Kidney tubule cell (primary cell): ENCODE measurements around the gene KCNK10.

ENCODE experiments used
- DNase-seq: peaks from one replicate; pipeline ENCODE4 v3.0.0-alpha.2; 2018; ENCODE audit warnings: low spot score

KCNK10 gene

DNA sequence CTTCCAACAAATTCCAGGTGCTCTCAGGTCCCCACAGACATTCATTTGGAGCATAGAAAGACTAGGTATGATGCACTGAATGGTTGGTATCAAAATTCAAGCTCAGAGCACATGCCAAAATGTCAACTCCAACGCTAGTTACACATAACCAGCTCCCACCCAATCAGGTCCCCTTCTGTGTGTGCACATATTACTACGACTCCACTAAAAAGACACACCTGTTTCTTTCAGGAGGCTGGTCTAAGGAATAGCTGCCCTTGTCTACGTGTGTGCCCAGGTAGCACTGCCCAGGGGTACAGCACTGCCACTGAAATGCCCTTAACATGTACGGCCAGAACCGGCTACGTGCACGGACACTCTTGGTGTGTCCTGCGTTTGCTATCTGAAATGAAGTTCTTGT is 138.1 kb downstream of the KCNK10 start:
- no peak for DNase-seq

DNA sequence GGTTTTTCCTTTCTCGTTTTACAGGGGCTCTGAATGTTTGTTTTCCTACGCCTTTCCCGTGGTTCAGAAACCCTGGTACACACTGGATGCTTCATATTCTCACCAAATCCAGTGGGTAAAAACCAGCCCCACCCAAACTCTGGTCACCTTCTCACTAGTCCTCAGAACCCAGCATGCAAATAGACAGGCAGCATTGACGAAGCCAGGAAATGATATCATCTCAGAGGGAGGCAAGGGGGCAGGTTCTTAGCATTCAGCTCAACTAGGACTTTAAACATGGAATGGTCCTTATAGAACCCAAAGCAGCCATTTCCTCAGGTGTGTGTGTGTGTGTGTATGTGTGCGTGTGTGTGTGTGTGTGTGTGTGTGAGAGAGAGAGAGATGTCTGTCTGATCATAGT is 142.0 kb downstream of the KCNK10 start:
- DNase-seq: peak; percentile 42

DNA sequence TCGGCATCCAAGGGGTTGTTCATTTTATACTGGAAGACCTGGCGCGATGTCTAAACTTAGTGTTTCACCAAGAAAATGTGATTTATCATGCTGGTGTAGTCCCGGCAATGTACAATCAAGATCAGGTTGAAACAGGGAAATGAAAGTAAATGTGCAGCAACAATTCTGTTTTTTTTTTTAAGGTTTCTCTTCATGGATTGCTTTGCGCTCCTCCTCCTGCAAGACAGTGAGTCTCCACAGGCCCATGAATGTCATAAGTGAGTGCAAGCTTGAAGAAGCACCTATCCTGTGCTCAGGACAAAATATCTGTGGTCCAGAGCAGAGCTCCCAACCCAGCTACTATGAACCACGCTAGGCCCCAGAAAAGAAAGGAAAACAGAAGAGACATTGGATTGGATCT is 143.4 kb downstream of the KCNK10 start:
- no peak for DNase-seq

DNA sequence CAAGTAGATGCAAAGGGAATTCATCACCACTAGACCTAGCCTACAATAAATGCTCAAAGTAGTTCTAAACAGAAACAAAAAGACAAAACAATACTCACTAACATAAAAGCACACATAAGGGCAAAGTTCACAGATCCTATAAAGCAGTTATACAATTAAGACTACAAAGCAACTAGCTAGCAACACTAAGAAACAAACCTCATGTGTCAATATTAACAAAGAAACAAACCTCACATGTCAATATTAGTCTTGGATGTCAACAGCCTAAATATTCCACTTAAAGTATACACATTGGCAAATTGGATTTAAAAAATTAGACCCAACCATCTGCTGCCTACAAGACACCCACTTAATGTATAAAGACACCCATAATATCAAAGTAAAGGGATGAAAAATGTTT is 152.7 kb downstream of the KCNK10 start:
- DNase-seq: no peak

DNA sequence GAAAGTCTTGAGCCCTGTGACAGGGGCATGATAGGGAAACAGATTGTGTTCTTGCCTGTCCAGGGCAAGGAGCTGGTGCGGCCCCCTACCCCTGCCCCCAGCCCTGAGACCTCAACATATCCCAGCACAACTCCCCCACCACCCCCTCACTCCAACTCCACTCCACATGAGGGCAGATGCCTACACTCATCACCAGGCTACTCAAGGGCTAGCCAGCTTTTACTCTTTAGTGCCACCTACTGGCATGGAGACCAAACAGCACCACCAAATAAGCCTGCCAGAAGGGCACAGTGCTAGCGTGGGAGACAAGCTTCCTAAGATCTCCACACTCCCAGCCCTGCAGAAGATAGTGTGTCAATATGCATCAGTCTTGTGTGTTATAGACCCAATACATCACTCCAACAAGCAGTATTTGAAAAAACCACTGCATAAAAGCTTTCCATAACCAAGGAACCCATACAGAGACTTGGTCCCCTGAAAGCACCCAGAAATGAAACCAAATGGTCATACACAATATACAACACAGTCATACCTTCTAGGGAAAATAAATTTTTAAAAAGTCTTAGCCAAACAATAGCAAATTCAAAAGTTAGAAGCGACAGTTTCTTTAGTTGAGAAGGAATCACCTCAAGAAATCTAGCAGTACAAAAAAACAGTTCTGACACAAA is 154.4 kb downstream of the KCNK10 start:
- DNase-seq: peak; percentile 56

DNA sequence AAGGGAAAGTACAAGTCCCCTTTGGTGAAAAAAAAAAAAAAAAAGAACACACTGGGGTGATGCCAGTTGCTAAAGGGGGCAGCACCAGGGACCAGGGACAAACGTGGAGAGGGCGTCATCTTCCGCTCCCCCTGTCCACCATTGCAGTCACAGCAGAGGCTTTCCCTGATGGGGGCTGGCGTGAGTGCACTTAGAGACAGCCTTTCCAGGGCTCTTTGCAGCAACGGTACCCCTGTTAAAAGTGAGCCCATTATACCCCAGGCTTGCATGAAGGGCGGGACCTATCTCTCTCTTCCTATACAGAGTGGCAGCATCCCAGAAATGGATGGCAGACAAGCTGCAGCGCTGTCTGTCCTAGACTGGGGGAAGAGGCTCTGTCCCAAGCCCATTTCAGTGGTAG is 155.0 kb downstream of the KCNK10 start:
- DNase-seq: no peak

DNA sequence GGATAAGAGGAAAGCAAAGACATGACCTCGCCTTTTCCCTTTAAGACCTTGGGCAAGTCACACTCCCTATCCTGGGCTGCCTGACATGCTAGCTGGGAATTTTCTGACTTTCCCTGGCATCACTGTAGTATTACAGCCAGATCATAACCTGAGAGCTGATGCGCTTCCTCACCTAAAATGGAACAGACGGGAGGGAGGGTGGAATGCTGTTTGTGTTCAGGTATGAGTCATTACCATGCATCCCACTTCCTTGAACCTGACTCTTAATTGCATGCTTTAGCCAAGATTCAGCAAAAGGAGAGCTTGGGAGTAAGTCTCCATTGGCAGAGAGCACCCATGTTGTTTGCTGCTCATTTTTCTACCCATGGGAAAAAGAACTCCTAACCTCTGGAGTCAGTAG is 156.5 kb downstream of the KCNK10 start:
- DNase-seq: peak; percentile 97

DNA sequence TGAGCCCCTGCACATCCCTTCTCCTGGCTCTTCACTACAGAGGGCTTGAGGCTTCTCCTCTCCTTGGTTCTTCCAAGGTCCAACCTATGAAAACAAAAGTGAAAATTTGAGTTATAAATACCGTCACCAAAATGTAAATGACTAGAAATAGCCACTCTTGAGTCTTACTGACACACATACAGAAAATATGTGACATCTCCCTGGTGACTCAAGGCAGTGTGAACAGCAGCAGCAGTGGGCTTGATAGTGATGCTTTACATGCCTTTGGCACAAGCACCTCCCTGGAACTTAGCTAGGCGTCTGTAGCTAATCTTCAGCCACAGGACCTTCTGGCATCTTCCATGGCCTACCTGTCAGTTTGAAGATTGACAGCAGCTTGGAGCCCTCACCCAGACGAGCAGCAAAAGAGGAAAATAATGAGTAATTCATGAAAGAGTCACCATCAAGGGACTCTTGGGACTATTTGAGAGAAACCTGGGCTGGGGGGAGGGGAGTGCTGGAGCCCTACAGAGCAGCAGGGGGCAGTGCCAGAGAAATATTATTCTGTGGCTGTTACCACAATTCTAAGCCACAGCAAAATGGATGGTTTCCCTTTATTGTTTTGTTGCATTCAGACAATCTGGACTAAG is 158.0 kb downstream of the KCNK10 start:
- peak; percentile 44 for DNase-seq

DNA sequence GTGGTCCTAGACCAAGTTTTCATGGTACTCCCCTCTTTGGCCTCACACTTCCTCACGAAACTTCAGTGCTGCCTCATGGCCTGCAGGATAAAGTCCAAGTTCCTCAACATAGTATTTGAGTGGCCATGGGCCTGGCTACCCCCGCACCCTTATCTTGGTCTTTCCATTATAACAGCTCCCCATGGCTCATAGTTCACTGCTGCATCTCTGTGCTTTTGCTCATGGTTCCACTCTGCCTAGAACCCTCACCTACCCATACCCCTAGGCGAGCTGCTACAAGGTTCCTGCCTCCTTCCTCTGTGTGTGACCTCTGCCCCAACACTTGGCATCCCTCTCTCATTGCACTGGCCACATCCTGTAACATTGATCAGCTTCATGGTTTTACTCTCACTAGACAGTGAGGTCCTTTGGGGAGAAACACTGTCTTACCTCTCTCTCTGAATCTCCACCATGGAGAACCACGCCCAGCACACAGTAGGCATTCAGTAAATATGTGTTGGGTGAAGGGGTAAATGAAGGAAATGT is 159.3 kb downstream of the KCNK10 start:
- DNase-seq: no peak

DNA sequence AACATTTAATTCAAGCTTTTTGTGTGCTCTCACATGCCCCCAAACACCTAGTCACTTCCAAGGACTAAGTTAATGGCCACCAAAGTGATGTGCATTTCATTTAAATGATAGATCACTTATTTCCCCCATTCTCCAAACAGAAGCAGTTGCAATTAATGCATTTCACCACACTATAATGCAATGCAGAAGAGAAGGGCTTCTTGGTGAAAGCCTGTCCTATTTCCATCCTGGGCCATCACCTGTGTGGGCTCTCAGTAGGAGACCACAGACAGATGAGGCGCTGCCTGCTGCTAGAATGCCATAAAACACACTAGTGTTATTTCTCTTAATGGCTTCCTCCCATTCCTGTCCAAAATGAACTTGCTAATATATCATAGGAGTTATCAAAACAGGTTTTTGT is 166.9 kb downstream of the KCNK10 start:
- no peak for DNase-seq

DNA sequence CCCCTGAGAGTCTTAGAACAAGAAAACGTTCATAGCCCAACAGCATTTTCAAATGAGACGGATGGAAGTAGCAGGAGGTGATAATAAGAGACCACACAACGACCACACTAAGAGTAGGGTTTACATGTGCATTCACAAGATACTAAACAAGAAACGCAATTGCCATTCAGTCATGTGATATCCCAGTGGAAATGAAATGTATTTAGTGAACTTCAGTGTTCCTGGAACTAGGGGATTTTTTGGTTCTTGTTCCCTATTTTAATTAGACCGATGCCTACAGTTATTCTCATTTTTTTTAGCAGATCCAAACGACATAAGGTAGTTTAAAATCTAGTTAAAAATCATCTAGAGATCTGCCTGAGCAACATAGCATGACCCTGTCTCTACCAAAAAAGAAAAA is 168.1 kb downstream of the KCNK10 start:
- no peak for DNase-seq

DNA sequence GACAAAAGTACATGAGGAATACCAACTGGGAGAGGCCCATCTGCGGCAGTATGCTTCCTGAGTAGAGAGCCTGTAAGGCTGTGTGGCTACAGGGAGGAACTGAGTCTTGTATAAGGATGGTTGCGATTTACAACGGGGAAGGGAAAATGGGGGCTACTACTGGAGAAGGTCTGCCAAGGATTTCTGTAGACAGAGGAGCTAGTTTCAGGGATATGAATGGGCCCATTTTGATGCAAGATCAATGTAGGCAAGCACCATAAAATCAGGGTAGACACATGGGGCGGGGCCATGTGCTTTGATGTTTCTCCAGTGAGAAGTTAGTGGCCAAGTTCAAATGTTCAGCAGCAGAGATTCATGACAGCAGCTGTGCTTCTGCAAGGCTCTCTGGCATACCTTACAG is 168.7 kb downstream of the KCNK10 start:
- DNase-seq: no peak

DNA sequence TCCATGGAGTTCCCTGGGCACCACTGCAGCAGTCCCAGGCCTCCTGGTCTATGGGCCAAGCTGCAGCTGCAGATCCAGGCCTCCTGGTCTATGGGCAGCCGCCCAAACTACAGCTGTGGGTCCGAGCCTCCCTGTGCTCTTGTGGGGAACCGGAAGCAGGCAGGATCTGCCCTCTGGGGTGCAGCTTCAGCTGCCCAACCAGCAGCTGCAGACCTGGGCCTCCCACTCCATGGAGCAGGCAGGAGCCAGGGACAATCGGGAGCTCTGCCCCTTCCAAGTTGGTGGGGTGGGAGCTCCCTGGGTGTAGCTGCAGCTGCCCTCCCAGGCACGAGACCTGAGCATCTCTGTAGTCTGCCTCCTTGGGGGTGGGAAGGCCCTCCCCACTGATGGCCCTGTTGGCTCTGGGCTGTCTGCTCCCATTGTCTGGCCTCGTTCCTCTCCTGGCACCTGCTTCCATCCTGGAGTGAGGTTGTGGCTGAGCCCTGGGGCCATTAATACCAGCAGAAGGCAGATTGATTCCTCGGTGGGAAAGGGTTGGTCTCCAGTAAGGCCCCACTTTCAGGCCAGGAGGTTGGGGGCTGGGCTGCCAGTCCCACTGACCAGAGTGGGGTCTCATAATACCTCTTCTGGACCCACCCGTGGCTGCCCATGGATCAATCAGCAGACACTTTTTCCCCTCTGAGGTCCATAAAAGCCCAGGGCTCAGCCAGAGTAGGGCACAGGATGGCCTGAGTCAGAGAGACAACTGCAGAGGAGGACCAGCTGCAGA is 176.0 kb downstream of the KCNK10 start:
- DNase-seq: no peak

DNA sequence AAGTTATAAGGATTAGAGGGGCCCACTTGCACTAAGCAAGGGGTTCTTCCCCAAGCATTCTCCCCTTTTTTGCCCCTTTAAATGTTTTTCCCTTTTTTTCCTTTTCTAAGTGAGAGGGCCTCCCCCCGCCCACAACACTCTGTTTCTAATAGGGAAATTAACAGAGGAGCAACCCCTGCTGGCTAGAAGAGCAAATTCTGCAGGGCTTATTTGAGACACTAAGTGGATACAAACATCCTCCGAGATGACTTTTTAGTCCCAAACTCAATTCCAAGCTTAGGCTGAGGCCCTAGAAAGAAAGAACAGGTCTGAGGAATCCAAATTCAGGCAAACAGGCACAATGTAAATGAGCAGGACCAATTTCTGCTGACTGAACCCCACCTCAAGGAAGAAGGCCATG is 179.3 kb downstream of the KCNK10 start:
- DNase-seq: no peak

DNA sequence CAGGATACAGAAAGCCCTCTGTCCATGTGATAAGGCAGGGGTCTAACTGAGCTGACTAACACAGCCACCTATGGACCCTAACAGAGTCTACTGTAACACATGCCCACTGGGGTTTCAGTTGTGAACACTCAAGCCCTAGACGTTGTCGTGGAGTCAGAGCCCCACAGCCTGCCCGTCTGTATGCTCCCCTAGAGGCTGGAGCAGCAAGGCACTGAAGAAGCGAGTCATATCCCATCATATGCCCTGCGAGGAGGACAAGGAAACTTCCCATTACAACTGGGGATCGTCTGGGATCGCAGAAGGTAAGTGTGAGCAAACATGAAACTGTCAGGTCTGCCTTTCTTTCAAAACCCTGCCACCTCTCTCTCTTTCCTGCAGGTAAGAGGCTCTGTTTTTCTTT is 180.1 kb downstream of the KCNK10 start:
- DNase-seq: no peak

DNA sequence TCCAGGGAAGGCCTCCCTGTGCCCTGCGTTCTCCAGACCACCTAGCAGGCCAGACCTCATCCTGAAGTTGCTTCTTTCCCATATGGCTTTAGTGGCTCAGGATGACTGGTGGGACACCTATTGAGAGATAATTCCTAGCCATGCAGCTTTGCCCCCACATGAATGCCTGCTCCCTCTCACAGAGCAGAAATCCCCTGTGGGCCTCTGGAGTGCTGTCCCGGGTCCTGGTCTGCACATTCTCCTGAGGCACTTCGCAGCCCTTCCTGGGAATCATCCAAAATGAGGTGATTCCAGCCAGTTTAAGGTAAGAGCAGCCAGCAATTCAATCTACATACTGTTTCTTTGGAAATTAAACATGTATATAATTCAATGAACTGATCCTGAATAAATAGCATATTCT is 182.2 kb downstream of the KCNK10 start:
- no peak for DNase-seq

DNA sequence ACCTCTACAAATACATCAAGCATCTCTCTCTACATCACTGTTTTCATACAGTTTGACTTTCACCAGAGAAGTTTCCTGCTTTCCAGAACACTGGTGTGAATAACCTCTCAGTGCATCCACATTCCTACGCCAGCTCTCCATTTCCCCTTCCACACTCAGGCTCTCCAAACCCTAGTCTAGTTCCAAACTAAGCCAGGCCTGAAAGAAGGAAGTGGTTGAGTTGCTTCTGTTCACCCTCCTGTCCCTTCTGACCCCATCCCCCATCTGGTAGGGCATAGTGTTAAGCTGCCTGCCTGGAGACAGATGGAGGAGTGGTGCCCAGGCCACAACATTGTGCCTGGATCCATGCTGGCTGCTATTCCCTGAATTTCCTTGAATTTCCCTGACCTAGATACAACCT is 185.7 kb downstream of the KCNK10 start:
- DNase-seq: no peak
